Endothelial cell (in vitro differentiated cells): ENCODE measurements around the gene TEAD1. TPM values are rescaled to one million over a fixed set of nuclear protein-coding genes. Genes with fewer than 3 reads are reported as not detected.

ENCODE experiments used
- DNase-seq: peaks from one replicate; pipeline ENCODE4 v3.0.0; 2021; ENCODE audit warnings: low spot score
- H3K27ac Mint-ChIP-seq: one replicate; pipeline ENCODE4 v1.8.0; 2021; ENCODE audit warnings: mixed read lengths, inconsistent platforms; ENCODE audit not compliant: unreplicated experiment
- H3K27me3 Mint-ChIP-seq: one replicate; pipeline ENCODE4 v1.8.0; 2021; ENCODE audit warnings: mild to moderate bottlenecking, moderate library complexity, mixed read lengths, inconsistent platforms; ENCODE audit not compliant: unreplicated experiment
- H3K36me3 Mint-ChIP-seq: one replicate; pipeline ENCODE4 v1.8.0; 2021; ENCODE audit warnings: mild to moderate bottlenecking, low read depth, mixed read lengths, inconsistent platforms; ENCODE audit not compliant: unreplicated experiment
- H3K4me1 Mint-ChIP-seq: one replicate; pipeline ENCODE4 v1.8.0; 2021; ENCODE audit warnings: mild to moderate bottlenecking, mixed read lengths, inconsistent platforms; ENCODE audit not compliant: unreplicated experiment
- H3K4me3 Mint-ChIP-seq: one replicate; pipeline ENCODE4 v1.8.0; 2021; ENCODE audit warnings: mild to moderate bottlenecking, mixed read lengths, inconsistent platforms; ENCODE audit not compliant: unreplicated experiment
- H3K9me3 Mint-ChIP-seq: one replicate; pipeline ENCODE4 v1.8.0; 2021; ENCODE audit warnings: mixed read lengths, inconsistent platforms; ENCODE audit not compliant: unreplicated experiment
- CTCF ChIP-seq: fragments of 200-600 bp; sonication (generic); IDR thresholded peaks from one replicate; pipeline ENCODE4 v1.5.0; 2021; ENCODE audit warnings: antibody characterized with exemption; ENCODE audit not compliant: unreplicated experiment
- total RNA-seq: library from RNA; stranded (reverse); fragmentation: NEBNext Ultra II Directional; extraction: Animal tissue kit (Norgen Biotek cat#: 25700); gene quantifications from one replicate; pipeline ENCODE4 v1.2.1, GENCODE V29; 2021; ENCODE audit not compliant: unreplicated experiment

Gene TEAD1
- total RNA-seq, 1 donor from 2014 or later: 54.4 TPM

- peak; percentile 92 for TF ChIP-seq CTCF
- DNase-seq: peak; percentile 72
- H3K9me3 Mint-ChIP-seq: no peaks in the 10 kb centered on the region
- peaks cover 7% of the 10 kb centered on the region for H3K27me3 Mint-ChIP-seq
- peaks cover 2% of the 10 kb centered on the region for H3K4me1 Mint-ChIP-seq
- peaks cover 17% of the 10 kb centered on the region for H3K36me3 Mint-ChIP-seq
- no peak overlapping the region for H3K4me3 Mint-ChIP-seq
- H3K27ac Mint-ChIP-seq: no peak overlapping the region
These were observed 219.8 kb downstream of the TEAD1 start for GRCh38 chr11:12893787-12894672.

- no peak for TF ChIP-seq CTCF
- Mint-ChIP-seq H3K27me3 (peaks cover 8% of the 10 kb centered on the region), H3K4me3 (no peak overlapping the region), H3K9me3 (no peaks in the 10 kb centered on the region), H3K36me3 (peaks cover 11% of the 10 kb centered on the region), H3K4me1 (no peaks in the 10 kb centered on the region), H3K27ac (no peak overlapping the region)
- no peak for DNase-seq
These were observed 223.2 kb downstream of the TEAD1 start for GRCh38 chr11:12897390-12897789.

GRCh38 chr11:12897867-12898266 lies 223.6 kb downstream of the TEAD1 start:
- no peak for DNase-seq
- no peaks in the 10 kb centered on the region for H3K4me1 Mint-ChIP-seq
- peaks cover 8% of the 10 kb centered on the region for H3K27me3 Mint-ChIP-seq
- H3K4me3 Mint-ChIP-seq: no peak overlapping the region
- TF ChIP-seq CTCF: no peak
- H3K36me3 Mint-ChIP-seq: peaks cover 15% of the 10 kb centered on the region
- H3K9me3 Mint-ChIP-seq: no peaks in the 10 kb centered on the region
- no peak overlapping the region for H3K27ac Mint-ChIP-seq

GRCh38 chr11:12900496-12900895 lies 226.3 kb downstream of the TEAD1 start:
- no peak for TF ChIP-seq CTCF

GRCh38 chr11:12901272-12901671 lies 227.1 kb downstream of the TEAD1 start:
- Mint-ChIP-seq H3K27me3 (peaks cover 5% of the 10 kb centered on the region), H3K4me1 (no peaks in the 10 kb centered on the region), H3K27ac (no peak overlapping the region), H3K4me3 (no peak overlapping the region), H3K36me3 (peaks cover 21% of the 10 kb centered on the region), H3K9me3 (no peaks in the 10 kb centered on the region)
- TF ChIP-seq CTCF: no peak
- DNase-seq: no peak

More at GRCh38 chr11:12900496-12900895, 226.3 kb downstream of the TEAD1 start:
- Mint-ChIP-seq H3K36me3 (peaks cover 21% of the 10 kb centered on the region), H3K27ac (no peak overlapping the region), H3K4me1 (no peaks in the 10 kb centered on the region), H3K9me3 (no peaks in the 10 kb centered on the region), H3K27me3 (peaks cover 5% of the 10 kb centered on the region), H3K4me3 (no peak overlapping the region)
- no peak for DNase-seq
